Kidney (tissue), 14 donors: ENCODE data around the gene NTRK3. TPM values are rescaled to one million over a fixed set of nuclear protein-coding genes. Genes with fewer than 3 reads are reported as not detected.

Experiments used
- DNase-seq, 5 donors: peaks; one replicate each; pipeline ENCODE4 v3.0.0-alpha.2; 2013 to 2020
- FAIRE-seq: peaks from 2 replicates; lab custom pipeline; 2012; peaks lifted over from hg19 to GRCh38; lab: Jason Lieb, UNC
- H3K27ac ChIP-seq, 2 donors: one replicate each; pipeline ENCODE4 v1.7.0; 2013; ENCODE audit warnings: low read depth in 2 of 2, low read length in 2 of 2, inconsistent platforms in 1 of 2
- H3K27me3 ChIP-seq: one replicate; pipeline ENCODE4 v1.7.1; 2013; ENCODE audit warnings: low read length, inconsistent platforms; ENCODE audit not compliant: control insufficient read depth, insufficient read depth
- H3K36me3 ChIP-seq, 3 donors: one replicate each; pipeline versions ENCODE4 v1.7.0 to v1.7.1; 2013; ENCODE audit warnings: low read length in 3 of 3, control low read depth in 1 of 3, inconsistent platforms in 1 of 3; ENCODE audit not compliant: insufficient read depth in 3 of 3, control insufficient read depth in 2 of 3
- H3K4me1 ChIP-seq, 3 donors: one replicate each; pipeline versions ENCODE4 v1.7.0 to v1.7.1; 2013; ENCODE audit warnings: low read length in 3 of 3, inconsistent platforms in 1 of 3, low read depth in 1 of 3; ENCODE audit not compliant: control insufficient read depth in 2 of 3, insufficient read depth in 2 of 3
- H3K4me3 ChIP-seq, 3 donors: one replicate each; pipeline versions ENCODE4 v1.7.0 to v1.8.1; 2013; ENCODE audit warnings: low read length in 3 of 3, control low read depth in 1 of 3, inconsistent platforms in 1 of 3
- H3K9ac ChIP-seq, 3 donors: one replicate each; pipeline versions ENCODE4 v1.7.0 to v1.7.1; 2013; ENCODE audit warnings: low read length in 3 of 3, control low read depth in 1 of 3, inconsistent platforms in 1 of 3
- H3K9me3 ChIP-seq, 3 donors: one replicate each; pipeline versions ENCODE4 v1.7.0 to v1.7.1; 2013; ENCODE audit warnings: low read length in 3 of 3, control low read depth in 1 of 3, inconsistent platforms in 1 of 3; ENCODE audit not compliant: control insufficient read depth in 2 of 3, insufficient read depth in 1 of 3
- CTCF ChIP-seq: IDR thresholded peaks from 3 replicates; pipeline ENCODE4 v1.5.1; 2012; ENCODE audit warnings: mild to moderate bottlenecking, moderate library complexity, borderline replicate concordance; ENCODE audit not compliant: insufficient read depth; ENCODE audit errors: extremely low read depth
- intact Hi-C: fragments of 100-400 bp; cut with DNase I; formaldehyde crosslinking; loops from one replicate; pipeline ENCODE4 v1.11.1; 2022
- polyA plus RNA-seq: library from polyadenylated mRNA; stranded (reverse); fragments of 350-450 nt; fragmentation: Illumina TruSeq; extraction: RNeasy Lipid Tissue Mini Kit (QIAGEN cat#74804); gene quantifications from one replicate; pipeline ENCODE4 v1.2.3, GENCODE V29; 2014; ENCODE audit warnings: low read depth, low replicate concordance; ENCODE audit not compliant: insufficient read depth
- total RNA-seq: library from RNA; stranded (reverse); fragmentation: NEBNext Ultra II Directional; extraction: Animal tissue kit (Norgen Biotek cat#: 25700); gene quantifications from one replicate; pipeline ENCODE4 v1.2.1, GENCODE V29; 2021
- donor health status: control.
- donor health status: control.
- donor health status: control.
- donor health status: control.
- donor health status: control.
- donor health status: DM: yes; HTN: yes; CAD: no.
- donor health status: Normal renal cell carcinoma (clear cell type).

Gene NTRK3
- total and polyA plus RNA-seq, 2 donors from 2014 or later: 8.9 to 25.5 TPM

DNA sequence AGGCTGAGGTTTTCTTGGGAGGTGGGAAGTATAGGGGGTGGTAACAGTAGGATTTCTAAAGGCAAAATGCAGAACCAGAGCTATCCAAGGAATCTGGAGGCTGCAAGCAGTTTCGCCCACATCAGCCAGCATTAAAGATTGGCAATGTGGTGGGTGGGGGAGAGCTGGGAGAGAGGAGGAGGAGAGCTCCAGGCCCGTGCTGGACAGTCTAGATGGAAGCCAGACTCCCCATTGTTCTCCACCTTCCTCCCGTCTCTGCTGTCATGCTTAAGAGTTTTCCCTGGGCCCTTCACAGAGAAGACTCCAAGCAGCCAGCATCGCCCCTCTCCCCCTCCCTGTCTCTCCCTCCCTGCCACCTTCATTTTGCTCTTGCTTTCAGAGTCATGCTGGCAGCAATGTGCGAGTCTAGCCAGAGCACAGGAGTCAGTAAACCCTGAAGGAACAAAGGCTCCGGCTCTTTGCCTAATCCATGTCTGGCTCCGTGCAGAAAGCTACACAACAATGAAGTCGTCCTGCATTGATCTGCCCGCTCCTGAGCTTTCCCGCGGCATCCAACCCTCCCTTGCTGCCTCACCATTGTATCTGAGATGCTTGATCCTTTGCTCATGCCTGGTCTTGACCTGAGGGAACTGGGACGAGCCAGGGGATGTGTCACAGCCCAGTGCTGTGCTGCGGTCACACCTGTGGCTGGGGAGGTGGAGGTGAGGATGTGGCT, 282.9 kb downstream of the NTRK3 start:
- no peak for FAIRE-seq

GRCh38 chr15:87971076-87971475, 285.5 kb downstream of the NTRK3 start:
- Histone ChIP-seq H3K4me3 (no peak overlapping the region), H3K27ac (no peak overlapping the region), H3K9ac (no peak overlapping the region), H3K36me3 (no peaks in the 10 kb centered on the region), H3K4me1 (no peaks in the 10 kb centered on the region), H3K9me3 (no peaks in the 10 kb centered on the region), H3K27me3 (no peaks in the 10 kb centered on the region)
- no peak for TF ChIP-seq CTCF
- intact Hi-C loops: no loop called here
- no peak for FAIRE-seq
- no peak for DNase-seq

More for the DNA sequence above, 282.9 kb downstream of the NTRK3 start:
- no peak for DNase-seq
- H3K27me3 ChIP-seq: no peaks in the 10 kb centered on the region
- H3K36me3 ChIP-seq: no peaks in the 10 kb centered on the region
- intact Hi-C loops: no loop called here
- no peaks in the 10 kb centered on the region for H3K9me3 ChIP-seq
- no peak for TF ChIP-seq CTCF
- no peak overlapping the region for H3K27ac ChIP-seq
- H3K4me1 ChIP-seq: no peaks in the 10 kb centered on the region
- no peak overlapping the region for H3K4me3 ChIP-seq
- no peak overlapping the region for H3K9ac ChIP-seq

DNA sequence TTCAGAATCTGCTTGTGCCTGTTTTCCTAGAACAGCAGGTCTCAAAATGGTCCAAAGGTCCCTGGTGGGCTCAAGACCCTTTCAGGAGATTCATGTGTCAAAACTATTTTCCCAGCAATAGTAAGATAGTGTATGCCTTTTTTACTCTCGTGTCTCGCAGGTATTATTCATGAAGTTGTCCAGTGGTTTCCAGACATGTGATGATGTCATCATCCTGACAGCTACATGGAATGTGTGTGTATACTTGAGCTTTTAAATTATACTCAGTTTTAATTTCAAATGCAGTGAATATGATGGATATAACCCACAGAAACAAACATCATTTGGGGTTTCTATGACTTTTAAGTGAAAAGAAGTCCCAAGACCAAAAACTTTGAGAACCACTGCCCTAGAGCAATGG, 288.6 kb downstream of the NTRK3 start:
- H3K36me3 ChIP-seq: no peaks in the 10 kb centered on the region
- H3K27me3 ChIP-seq: no peaks in the 10 kb centered on the region
- no peak overlapping the region for H3K4me3 ChIP-seq
- peaks cover 0 to 2% (median 0%) of the 10 kb centered on the region in 3 donors for H3K4me1 ChIP-seq
- intact Hi-C loops: no loop called here
- no peak overlapping the region for H3K27ac ChIP-seq
- no peak for DNase-seq
- no peak overlapping the region for H3K9ac ChIP-seq
- no peak for FAIRE-seq
- H3K9me3 ChIP-seq: no peaks in the 10 kb centered on the region
- TF ChIP-seq CTCF: no peak
